Lower leg skin (tissue), 3 donors: ENCODE data around the gene ADAMTS14.

Experiments
- POLR2A ChIP-seq, 2 donors: fragments of 450-650 bp; IDR thresholded peaks; one replicate each; pipeline ENCODE4 v1.6.1; 2016 to 2017; ENCODE audit warnings: antibody characterized with exemption in 2 of 2, mild to moderate bottlenecking in 1 of 2, moderate library complexity in 1 of 2
- TF ChIP-seq, protein P1 (sequence below), 3 donors: fragments of 450-650 bp; IDR thresholded peaks; one replicate each; pipeline ENCODE4 v1.5.1; 2016; ENCODE audit warnings: antibody characterized with exemption in 3 of 3, mild to moderate bottlenecking in 3 of 3, moderate library complexity in 2 of 3

DNA sequence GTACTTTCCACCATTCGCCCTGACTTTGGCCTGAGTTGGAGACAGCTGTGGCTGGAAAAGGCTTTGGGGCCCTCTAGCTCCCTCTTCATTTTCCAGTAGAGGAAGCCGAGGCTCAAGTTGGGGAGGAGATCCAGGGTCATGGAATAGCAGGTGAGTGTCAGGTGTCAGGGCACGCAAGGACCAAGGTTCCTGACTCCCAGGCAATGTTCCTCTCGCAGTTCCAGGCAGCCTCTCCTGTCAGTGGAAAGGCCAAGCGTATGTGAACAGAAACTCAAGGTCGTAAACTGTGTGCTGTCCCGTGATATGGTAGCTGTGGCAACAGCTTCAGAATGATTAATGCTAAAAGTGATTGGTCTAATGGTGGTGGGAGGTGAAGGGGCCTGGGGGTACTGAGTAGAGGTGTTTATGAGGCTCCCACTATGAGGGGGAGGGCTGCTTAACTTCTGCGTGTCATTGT is 13.2 kb downstream of the ADAMTS14 start:
- TF ChIP-seq, protein P1, sequence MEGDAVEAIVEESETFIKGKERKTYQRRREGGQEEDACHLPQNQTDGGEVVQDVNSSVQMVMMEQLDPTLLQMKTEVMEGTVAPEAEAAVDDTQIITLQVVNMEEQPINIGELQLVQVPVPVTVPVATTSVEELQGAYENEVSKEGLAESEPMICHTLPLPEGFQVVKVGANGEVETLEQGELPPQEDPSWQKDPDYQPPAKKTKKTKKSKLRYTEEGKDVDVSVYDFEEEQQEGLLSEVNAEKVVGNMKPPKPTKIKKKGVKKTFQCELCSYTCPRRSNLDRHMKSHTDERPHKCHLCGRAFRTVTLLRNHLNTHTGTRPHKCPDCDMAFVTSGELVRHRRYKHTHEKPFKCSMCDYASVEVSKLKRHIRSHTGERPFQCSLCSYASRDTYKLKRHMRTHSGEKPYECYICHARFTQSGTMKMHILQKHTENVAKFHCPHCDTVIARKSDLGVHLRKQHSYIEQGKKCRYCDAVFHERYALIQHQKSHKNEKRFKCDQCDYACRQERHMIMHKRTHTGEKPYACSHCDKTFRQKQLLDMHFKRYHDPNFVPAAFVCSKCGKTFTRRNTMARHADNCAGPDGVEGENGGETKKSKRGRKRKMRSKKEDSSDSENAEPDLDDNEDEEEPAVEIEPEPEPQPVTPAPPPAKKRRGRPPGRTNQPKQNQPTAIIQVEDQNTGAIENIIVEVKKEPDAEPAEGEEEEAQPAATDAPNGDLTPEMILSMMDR (IDR thresholded peaks at IDR 0.05): no peak
- TF ChIP-seq POLR2A (IDR thresholded peaks at IDR 0.05): no peak
